Tibial artery (tissue), 4 donors: ENCODE results near the gene SAFB2.

Source experiments
- DNase-seq, 2 donors: peaks; one replicate each; pipeline ENCODE4 v3.0.0-alpha.2; 2019
- H3K27ac ChIP-seq, 2 donors: fragments of 200-600 bp; sonication (generic) in 1 of 2; 1 replicate in 1 of 2; 2 replicates in 1 of 2; pipeline ENCODE4 v1.5.1; 2018 to 2019; ENCODE audit warnings: mild to moderate bottlenecking in 1 of 2
- H3K27me3 ChIP-seq, 2 donors: fragments of 200-600 bp; sonication (generic) in 1 of 2; one replicate each; pipeline versions ENCODE4 v1.5.1 to v1.6.0; 2016 to 2019
- H3K36me3 ChIP-seq, 3 donors: fragments of 200-600 bp; sonication (generic) in 2 of 3; one replicate each; pipeline ENCODE4 v1.5.1; 2016 to 2019; ENCODE audit warnings: mild to moderate bottlenecking in 2 of 3
- H3K4me1 ChIP-seq, 4 donors: fragments of 200-600 bp; sonication (generic) in 2 of 4; 1 replicate in 3 of 4; 2 replicates in 1 of 4; pipeline ENCODE4 v1.5.1; 2016 to 2019
- H3K4me3 ChIP-seq, 2 donors: fragments of 200-600 bp; sonication (generic) in 1 of 2; 1 replicate in 1 of 2; 2 replicates in 1 of 2; pipeline ENCODE4 v1.5.1; 2018 to 2019; ENCODE audit warnings: mild to moderate bottlenecking in 2 of 2
- H3K9me3 ChIP-seq, 3 donors: fragments of 200-600 bp; sonication (generic) in 1 of 3; one replicate each; pipeline ENCODE4 v1.5.1; 2016 to 2019
- intact Hi-C: fragments of 100-400 bp; cut with DNase I; formaldehyde crosslinking; loops from one replicate; pipeline ENCODE4 v1.15.0; 2023; ENCODE audit warnings: low total_unique reads
- TF ChIP-seq, protein P1 (sequence below), 2 experiments: fragments of 200-600 bp in 1 of 2; fragments of 450-650 bp in 1 of 2; IDR thresholded peaks; one replicate each; pipeline ENCODE4 v1.5.1; 2017 to 2019; ENCODE audit warnings: antibody characterized with exemption in 2 of 2, mild to moderate bottlenecking in 1 of 2, moderate library complexity in 1 of 2

SAFB2 gene

DNA sequence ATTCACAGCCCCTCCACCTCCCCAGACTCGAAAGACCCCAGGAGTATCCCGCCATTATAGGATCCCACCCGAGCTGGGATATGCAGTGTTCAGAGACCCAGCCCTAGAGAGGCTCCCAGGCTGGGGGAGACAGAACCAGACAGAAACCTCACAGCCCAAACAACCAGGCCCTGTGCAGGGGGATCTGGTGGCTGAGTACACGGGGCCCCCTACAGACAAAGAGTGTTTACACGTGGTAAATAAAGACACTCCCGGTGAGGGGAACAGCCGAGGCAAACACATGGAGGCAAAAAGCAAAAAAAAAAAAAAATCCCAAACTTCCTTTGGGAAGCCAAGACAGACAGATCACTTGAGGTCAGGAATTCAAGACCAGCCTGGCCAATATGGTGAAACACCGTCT, 79.9 kb downstream of the SAFB2 start:
- no peak overlapping the region for H3K27ac ChIP-seq
- DNase-seq = no peak
- H3K4me1 ChIP-seq = peaks cover 0 to 5% (median 0%) of the 10 kb centered on the region in 4 donors
- H3K36me3 ChIP-seq = no peaks in the 10 kb centered on the region
- intact Hi-C loops = no loop called here
- no peak overlapping the region for H3K4me3 ChIP-seq
- no peaks in the 10 kb centered on the region for H3K9me3 ChIP-seq
- TF ChIP-seq, protein P1, sequence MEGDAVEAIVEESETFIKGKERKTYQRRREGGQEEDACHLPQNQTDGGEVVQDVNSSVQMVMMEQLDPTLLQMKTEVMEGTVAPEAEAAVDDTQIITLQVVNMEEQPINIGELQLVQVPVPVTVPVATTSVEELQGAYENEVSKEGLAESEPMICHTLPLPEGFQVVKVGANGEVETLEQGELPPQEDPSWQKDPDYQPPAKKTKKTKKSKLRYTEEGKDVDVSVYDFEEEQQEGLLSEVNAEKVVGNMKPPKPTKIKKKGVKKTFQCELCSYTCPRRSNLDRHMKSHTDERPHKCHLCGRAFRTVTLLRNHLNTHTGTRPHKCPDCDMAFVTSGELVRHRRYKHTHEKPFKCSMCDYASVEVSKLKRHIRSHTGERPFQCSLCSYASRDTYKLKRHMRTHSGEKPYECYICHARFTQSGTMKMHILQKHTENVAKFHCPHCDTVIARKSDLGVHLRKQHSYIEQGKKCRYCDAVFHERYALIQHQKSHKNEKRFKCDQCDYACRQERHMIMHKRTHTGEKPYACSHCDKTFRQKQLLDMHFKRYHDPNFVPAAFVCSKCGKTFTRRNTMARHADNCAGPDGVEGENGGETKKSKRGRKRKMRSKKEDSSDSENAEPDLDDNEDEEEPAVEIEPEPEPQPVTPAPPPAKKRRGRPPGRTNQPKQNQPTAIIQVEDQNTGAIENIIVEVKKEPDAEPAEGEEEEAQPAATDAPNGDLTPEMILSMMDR (IDR thresholded peaks at IDR 0.05) = no peak
- H3K27me3 ChIP-seq = peaks cover 0 to 67% of the 10 kb centered on the region in 2 donors

GRCh38 chr19:5541456-5541855, 81.1 kb downstream of the SAFB2 start:
- Histone ChIP-seq H3K36me3 (no peaks in the 10 kb centered on the region), H3K9me3 (no peaks in the 10 kb centered on the region), H3K27ac (no peak overlapping the region), H3K4me1 (peaks cover 0 to 9% (median 2%) of the 10 kb centered on the region in 4 donors), H3K27me3 (peaks cover 0 to 78% of the 10 kb centered on the region in 2 donors), H3K4me3 (no peak overlapping the region)
- TF ChIP-seq, protein P1 (IDR thresholded peaks at IDR 0.05) = no peak
- intact Hi-C loops = no loop called here
- DNase-seq = no peak

- Histone ChIP-seq H3K36me3 (no peaks in the 10 kb centered on the region), H3K4me1 (peaks cover 0 to 12% (median 5%) of the 10 kb centered on the region in 4 donors), H3K4me3 (no peak overlapping the region), H3K27me3 (peaks cover 0 to 80% of the 10 kb centered on the region in 2 donors), H3K27ac (no peak overlapping the region), H3K9me3 (peaks cover 0 to 3% (median 2%) of the 10 kb centered on the region in 3 donors)
- TF ChIP-seq, protein P1 (IDR thresholded peaks at IDR 0.05) = no peak
- intact Hi-C loops = no loop called here
- no peak for DNase-seq
Observed at GRCh38 chr19:5540208-5540607, 82.4 kb downstream of the SAFB2 start.

GRCh38 chr19:5537870-5538269, 84.7 kb downstream of the SAFB2 start:
- Histone ChIP-seq H3K27me3 (peaks cover 0 to 79% of the 10 kb centered on the region in 2 donors), H3K9me3 (peaks cover 0 to 19% (median 17%) of the 10 kb centered on the region in 3 donors), H3K27ac (no peak overlapping the region), H3K4me3 (no peak overlapping the region), H3K4me1 (peaks cover 0 to 12% (median 5%) of the 10 kb centered on the region in 4 donors), H3K36me3 (peaks cover 0 to 6% (median 0%) of the 10 kb centered on the region in 3 donors)
- intact Hi-C loops = no loop called here
- TF ChIP-seq, protein P1 (IDR thresholded peaks at IDR 0.05) = no peak
- DNase-seq = no peak
